HG03135 (cell line): ENCODE results near the gene AMPD2.
"Not testable (repeated sequence)": the region's sequence is repeated elsewhere in the genome, so short reads cannot be mapped to it uniquely, and the experiment has no call there.

Experiments used
- ATAC-seq: cut with Tn5 transposase; IDR thresholded peaks from one replicate; pipeline ENCODE4 v1.9.1; 2021; ENCODE audit warnings: mild to moderate bottlenecking, moderate library complexity; ENCODE audit not compliant: unreplicated experiment

AMPD2 gene

DNA sequence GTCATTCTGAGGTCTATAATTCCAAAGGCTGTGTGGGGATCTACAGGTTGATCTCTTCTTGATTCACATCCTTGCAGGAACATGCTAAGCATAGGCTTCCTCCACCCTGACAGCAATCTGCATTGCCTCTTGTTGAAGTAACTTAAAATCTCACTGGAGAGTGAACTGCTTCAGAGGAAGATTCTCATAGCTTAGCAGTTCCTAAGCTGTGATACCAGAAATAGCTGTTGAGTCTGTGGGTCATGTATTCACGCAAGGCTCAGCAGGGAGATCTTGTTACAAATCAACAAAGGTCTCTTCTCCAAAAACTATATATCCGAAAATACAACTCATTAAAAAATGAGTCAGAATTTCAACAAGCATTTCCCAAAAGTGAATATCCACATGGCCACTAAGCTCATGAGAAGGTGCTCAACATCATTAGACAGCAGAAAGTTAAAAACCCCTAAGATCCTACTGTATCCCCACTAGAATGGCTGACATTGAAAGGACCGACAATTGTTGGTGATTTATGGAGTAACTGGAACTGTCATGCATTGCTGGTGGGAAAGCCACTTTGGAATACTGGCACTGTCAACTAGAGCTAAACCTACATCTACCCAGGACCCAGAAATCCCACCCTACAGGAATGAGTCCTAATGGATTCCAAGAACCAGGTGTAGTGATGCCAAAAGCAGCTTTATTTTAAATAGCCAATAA lies 57.2 kb downstream of the AMPD2 start:
- not testable (repeated sequence) for ATAC-seq

DNA sequence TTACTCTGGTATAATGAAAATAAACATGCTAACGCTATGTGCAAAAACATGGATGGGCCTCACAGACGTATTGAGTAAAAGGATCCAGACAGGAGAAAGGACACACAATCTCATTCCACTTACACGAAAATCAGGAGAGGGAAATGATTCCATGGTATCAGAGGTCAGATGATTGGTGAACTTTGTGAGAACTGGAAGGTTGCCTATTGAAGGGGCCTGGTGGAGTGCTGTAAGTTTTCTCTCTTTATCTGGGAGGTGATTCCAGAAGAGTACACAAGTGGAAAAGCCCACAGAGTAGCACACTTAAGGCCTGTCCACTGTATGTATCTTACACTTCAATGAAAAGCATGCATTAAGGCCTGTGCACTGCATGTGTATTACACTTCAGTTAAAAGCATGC lies 57.8 kb downstream of the AMPD2 start:
- ATAC-seq, result no peak

DNA sequence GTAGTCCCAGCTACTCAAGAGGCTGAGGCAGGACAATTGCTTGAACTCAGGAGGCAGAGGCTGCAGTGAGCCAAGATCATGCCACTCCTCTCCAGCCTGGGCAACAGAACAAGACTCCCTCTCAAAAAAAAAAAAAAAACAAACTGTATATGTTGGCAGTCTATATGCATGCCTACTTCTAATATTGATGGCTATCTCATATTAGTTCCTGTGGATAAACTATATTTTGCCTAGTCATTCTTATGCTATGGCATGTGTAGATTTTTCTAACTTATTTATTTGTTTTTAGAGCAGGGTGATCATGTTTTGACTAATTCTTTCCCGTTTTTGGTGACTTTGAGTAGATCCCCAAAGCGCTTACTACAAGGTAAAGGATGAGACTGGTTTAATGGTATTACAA lies 59.0 kb downstream of the AMPD2 start:
- ATAC-seq, result not testable (repeated sequence)
